GM19328 (cell line): ENCODE results near the gene TMEM115.
"Not testable (repeated sequence)": the region's sequence is repeated elsewhere in the genome, so short reads cannot be mapped to it uniquely, and the experiment has no call there.

Experiments used
- ATAC-seq: cut with Tn5 transposase; IDR thresholded peaks from one replicate; pipeline ENCODE4 v1.9.1; 2021; ENCODE audit warnings: mild to moderate bottlenecking, moderate library complexity; ENCODE audit not compliant: unreplicated experiment

Gene TMEM115

DNA sequence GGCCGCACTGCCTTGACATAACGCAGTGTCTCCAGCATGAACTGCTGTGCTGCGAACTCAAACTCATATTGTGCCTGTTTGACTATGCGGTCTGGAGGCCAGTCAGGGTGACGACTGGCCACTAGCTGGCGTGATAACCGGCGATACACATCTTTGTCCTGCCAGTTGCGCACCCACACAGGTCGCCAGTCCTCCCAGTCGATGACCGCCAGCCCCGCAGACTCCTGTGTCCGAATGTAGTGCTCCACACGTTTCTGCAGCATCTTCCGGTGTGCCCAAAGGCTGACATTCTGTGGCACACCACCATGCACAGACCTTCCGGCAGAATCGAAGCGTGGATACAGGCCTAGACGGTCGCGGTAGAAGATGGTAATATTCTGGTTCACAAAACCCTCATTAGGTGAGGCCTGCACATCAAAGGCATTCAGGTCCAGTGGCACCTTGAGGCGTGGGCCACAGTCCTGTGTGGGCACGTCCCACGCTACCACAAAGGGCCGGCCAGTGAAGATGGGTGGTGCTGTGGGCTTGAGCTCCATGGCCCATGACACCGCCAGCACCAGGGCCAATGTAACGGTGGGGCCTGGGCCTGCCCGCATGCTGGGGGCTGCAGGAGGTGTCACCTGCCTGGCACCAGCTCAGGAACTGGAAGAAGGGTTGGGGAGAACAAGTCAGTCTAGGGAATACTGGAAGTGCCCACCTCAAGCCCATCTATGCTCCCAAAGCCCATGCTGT is 39.3 kb downstream of the TMEM115 start:
- ATAC-seq, result no peak

DNA sequence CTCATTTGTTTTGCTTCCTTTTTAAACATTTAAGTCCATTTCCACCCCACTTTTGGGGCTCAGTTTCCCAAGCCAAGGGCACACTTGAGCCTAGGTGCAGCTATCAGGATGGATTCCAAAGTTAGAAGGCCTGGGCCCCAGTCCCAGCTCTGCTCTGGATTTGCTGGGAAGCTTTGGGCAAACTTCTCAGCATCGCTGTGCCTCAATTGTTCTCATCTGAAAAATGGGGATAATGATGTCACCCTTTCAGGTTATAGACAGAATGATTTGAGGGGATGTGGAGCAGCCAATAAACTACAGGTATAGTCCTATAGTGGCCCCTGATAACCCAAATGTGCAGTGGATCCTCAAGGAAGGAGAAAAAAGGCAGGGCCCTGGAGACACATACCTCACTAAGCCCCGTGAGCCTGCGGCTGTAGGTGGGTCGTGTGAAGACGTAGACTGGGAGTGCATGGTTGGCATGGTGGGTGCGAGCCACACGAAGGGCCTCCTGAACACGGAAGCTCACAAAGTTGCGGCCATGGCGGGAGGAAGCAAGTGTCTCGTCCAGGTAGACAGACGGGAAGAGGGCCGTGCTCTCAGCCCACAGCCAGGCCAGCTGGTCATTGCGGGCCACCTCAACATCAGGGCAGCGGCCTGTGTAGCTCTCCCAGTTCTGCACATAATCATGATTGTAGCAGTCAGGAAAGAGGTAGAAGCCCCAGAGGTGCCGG is 40.0 kb downstream of the TMEM115 start:
- no peak for ATAC-seq

DNA sequence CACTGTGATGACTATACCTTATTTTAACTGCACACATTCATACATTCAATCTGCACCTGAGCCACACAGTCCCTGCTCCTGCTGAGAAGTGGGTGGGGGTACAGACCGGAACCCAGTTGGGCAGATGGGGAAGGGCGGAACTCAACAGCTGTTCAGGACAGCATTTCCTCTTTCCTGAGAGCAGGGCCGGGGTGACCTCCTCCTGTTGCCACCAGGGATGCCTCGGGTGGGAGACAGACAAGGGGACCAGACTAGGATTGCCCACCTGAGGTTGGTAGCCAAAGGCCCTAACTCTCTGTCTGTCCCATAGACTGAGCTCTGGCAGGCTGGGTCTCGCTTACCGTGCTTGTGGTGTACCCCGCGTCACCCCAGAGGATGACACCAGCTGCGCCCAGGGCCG is 40.7 kb downstream of the TMEM115 start:
- no peak for ATAC-seq

DNA sequence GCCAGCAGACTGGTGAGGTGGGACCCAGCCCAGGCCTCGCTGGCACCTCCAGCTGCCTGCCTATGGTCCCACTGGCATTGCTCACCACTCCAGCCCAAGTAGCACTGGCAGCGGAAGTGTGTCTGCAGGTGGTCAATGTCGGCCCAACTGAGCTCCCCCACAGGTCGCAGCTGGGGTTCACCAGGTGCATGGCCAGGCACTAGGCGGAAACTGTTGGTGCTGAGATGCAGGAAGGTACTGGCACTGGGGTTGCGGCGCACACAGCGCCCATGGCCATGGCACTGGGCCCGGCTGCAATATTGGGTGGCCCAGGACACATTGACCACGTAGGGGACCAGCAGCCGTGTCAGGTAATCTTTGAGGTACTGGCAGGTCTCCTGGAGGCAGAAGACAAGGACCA is 41.2 kb downstream of the TMEM115 start:
- ATAC-seq, result no peak

DNA sequence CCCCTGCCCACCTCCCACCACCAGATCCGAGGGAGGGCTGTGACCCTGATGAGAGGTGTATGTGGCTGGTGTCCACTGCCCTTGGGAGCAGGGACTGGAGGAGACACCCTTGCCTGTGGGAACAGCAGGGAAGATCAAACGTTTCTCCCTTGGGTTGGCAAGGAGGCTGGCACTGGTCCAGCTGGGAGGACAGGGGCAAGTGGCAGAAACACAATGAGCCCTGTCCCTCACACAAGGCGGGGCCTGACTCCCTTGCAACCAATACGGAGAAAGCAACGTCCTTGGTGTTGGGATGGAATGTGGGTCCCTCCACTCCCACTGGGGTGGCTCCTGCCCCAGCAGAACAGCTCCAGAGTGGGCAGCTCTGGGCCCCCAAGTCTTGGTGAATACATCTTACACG is 42.0 kb downstream of the TMEM115 start:
- ATAC-seq, result no peak

DNA sequence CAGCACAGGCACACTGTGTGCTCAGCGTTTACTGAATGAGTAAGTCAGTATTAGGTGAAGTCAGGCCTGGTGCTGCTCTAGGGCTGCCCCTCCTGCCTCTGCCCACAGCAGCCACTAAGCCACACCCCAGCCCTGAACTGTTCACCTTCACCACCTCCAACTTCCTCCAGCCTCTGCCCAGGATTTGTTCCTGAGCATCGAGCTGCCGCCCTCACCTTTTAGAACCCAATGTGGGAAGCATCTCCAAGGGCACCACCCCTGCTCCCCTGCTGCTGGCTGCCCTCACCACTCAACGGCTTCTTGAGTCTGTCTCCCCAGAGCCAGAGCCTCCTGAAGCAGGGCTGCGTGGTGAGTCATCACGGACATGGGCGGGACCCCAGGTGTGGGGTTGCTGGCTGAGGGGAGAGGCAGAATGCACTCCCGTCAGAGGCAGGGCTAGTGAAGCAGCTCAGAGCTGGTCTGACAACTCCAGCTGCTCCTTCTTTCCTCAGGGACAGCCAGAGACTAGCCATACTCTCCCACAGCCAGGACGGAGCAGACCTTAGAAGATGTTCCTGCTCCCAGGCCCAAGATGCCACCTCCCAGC is 42.6 kb downstream of the TMEM115 start:
- no peak for ATAC-seq

DNA sequence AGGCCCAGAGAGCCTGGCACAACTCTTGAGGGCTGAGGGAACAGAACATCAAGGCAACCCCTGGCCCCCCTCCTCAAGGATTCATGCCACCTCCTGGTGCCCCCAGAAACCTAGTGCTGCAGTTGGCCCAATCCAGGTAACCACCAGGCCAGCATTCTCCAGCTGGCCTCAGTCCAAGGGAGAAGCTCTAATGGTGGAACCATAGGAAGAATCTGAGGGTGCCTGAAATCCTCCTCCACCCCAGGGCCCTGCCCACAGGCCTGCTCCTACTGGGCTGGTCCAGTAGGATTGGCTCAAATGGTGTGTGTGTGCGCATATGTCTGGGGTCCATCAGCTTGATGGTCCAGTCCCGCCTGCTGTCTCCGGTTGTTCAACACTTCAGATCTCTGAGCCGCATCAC is 44.5 kb downstream of the TMEM115 start:
- no peak for ATAC-seq

DNA sequence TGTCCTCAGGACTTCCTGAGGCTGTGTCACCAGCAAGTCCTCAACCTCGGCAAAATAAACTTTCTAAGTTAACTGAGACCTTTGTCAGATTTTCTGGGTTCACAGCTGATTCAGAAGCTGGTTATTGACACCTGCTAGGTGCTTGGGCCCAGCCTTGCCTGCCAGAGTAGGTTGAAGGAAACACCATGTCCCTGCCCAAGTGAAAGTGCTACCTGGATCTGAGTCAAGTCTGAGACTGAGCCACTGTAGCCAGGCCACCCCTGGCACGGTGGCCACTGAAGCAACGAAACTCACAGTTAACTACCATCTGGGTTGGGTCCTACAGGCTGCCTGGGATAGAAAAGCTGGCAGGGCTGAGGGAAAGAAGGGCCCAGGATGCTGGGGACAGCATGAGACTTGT is 45.0 kb downstream of the TMEM115 start:
- ATAC-seq, result no peak

DNA sequence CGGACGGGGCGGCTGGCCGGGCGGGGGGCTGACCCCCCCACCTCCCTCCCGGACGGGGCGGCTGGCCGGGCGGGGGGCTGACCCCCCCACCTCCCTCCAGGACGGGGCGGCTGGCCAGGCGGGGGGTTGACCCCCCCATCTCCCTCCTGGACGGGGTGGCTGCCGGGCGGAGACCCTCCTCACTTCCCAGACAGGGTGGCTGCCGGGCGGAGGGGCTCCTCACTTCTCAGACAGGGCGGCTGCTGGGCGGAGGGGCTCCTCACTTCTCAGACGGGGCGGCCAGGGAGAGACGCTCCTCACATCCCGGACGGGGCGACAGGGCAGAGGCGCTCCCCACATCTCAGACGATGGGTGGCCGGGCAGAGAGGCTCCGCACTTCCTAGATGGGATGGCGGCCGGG is 47.3 kb downstream of the TMEM115 start:
- not testable (repeated sequence) for ATAC-seq
